ENCODE results near the gene HTT. TPM values are rescaled to one million over a fixed set of nuclear protein-coding genes. Genes with fewer than 3 reads are reported as not detected.

Gene HTT
- polyA plus RNA-seq, 1 donor (not counting 4 experiments of a cell fraction or from before 2014, with no cell fraction given) = 16.2 TPM

DNA sequence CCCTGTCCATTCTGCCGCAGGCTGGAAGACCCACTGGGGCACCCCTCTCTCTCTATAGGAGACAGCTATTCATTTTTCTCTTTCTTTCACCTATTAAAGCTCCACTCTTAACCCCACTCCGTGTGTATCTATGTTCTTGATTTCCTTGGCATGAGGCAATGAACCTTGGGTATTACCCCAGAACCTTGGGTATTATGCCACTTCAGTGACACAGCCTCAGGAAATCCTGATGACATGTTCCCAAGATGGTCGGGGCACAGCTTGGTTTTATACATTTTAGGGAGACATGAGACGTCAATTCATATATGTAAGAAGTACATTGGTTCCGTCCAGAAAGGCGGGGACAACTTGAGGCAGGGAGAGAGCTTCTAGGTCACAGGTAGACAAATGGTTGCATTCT lies 13.5 kb upstream of the HTT start:
- H2AFZ ChIP-seq (ENCODE audit: control insufficient read depth, low read length) = no peak overlapping the region
- DNase-seq (ENCODE audit: low read depth, low spot score) = no peak
- no peak overlapping the region for H3K9ac ChIP-seq (ENCODE audit: control insufficient read depth, extremely low read depth, insufficient read depth, low read length)
- H3K79me2 ChIP-seq (ENCODE audit: control insufficient read depth, insufficient read depth, low read length) = no peaks in the 10 kb centered on the region
- no peak overlapping the region for H3K27ac ChIP-seq (ENCODE audit: control insufficient read depth, insufficient read depth, low read length)
- no peaks in the 10 kb centered on the region for H3K4me1 ChIP-seq (ENCODE audit: control insufficient read depth, extremely low read depth, insufficient read depth, low read length)
- TF ChIP-seq, protein P1, sequence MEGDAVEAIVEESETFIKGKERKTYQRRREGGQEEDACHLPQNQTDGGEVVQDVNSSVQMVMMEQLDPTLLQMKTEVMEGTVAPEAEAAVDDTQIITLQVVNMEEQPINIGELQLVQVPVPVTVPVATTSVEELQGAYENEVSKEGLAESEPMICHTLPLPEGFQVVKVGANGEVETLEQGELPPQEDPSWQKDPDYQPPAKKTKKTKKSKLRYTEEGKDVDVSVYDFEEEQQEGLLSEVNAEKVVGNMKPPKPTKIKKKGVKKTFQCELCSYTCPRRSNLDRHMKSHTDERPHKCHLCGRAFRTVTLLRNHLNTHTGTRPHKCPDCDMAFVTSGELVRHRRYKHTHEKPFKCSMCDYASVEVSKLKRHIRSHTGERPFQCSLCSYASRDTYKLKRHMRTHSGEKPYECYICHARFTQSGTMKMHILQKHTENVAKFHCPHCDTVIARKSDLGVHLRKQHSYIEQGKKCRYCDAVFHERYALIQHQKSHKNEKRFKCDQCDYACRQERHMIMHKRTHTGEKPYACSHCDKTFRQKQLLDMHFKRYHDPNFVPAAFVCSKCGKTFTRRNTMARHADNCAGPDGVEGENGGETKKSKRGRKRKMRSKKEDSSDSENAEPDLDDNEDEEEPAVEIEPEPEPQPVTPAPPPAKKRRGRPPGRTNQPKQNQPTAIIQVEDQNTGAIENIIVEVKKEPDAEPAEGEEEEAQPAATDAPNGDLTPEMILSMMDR (optimal IDR thresholded peaks at IDR 0.05 in 1 of 3, IDR thresholded peaks at IDR 0.05 in 1 of 3, conservative IDR thresholded peaks at IDR 0.05 in 1 of 3; ENCODE audit: extremely low read depth in 1 of 3, insufficient read depth in 2 of 3, low read length in 3 of 3) = no peak
- TF ChIP-seq EZH2 (IDR thresholded peaks at IDR 0.05; ENCODE audit: low read length) = no peak
- no peaks in the 10 kb centered on the region for H4K20me1 ChIP-seq (ENCODE audit: control insufficient read depth, extremely low read depth, insufficient read depth, low read length)
- no peak for FAIRE-seq
- dilution Hi-C loops (cut with MboI; ENCODE audit: extremely low pct_ligation_motif_present, low sequenced_read_pairs) = no loop called here
- H3K9me3 ChIP-seq (ENCODE audit: control insufficient read depth, low read depth, low read length) = no peaks in the 10 kb centered on the region
- H3K9me1 ChIP-seq (ENCODE audit: control insufficient read depth, extremely low read depth, insufficient read depth, low read length) = no peaks in the 10 kb centered on the region
- H3K27me3 ChIP-seq (ENCODE audit: control insufficient read depth, extremely low read depth, insufficient read depth, low read length) = no peaks in the 10 kb centered on the region
- no peaks in the 10 kb centered on the region for H3K36me3 ChIP-seq (ENCODE audit: control insufficient read depth in 2 of 2, extremely low read depth in 1 of 2, insufficient read depth in 2 of 2, low read length in 2 of 2)
- H3K4me3 ChIP-seq (ENCODE audit: control insufficient read depth in 2 of 3, extremely low read depth in 1 of 3, insufficient read depth in 2 of 3, low read depth in 1 of 3, low read length in 3 of 3) = no peak overlapping the region
- H3K4me2 ChIP-seq (ENCODE audit: control insufficient read depth, extremely low read depth, insufficient read depth, low read depth, low read length) = no peak overlapping the region

GRCh38 chr4:3062471-3062870 lies 12.0 kb upstream of the HTT start:
- Histone ChIP-seq H3K4me3 (ENCODE audit: control insufficient read depth in 2 of 3, extremely low read depth in 1 of 3, insufficient read depth in 2 of 3, low read depth in 1 of 3, low read length in 3 of 3) (no peak overlapping the region), H3K27ac (ENCODE audit: control insufficient read depth, insufficient read depth, low read length) (no peak overlapping the region), H3K4me2 (ENCODE audit: control insufficient read depth, extremely low read depth, insufficient read depth, low read depth, low read length) (no peak overlapping the region), H3K27me3 (ENCODE audit: control insufficient read depth, extremely low read depth, insufficient read depth, low read length) (no peaks in the 10 kb centered on the region), H3K9ac (ENCODE audit: control insufficient read depth, extremely low read depth, insufficient read depth, low read length) (no peak overlapping the region), H3K9me1 (ENCODE audit: control insufficient read depth, extremely low read depth, insufficient read depth, low read length) (no peaks in the 10 kb centered on the region), H2AFZ (ENCODE audit: control insufficient read depth, low read length) (no peak overlapping the region), H3K9me3 (ENCODE audit: control insufficient read depth, low read depth, low read length) (no peaks in the 10 kb centered on the region), H4K20me1 (ENCODE audit: control insufficient read depth, extremely low read depth, insufficient read depth, low read length) (no peaks in the 10 kb centered on the region), H3K36me3 (ENCODE audit: control insufficient read depth in 2 of 2, extremely low read depth in 1 of 2, insufficient read depth in 2 of 2, low read length in 2 of 2) (no peaks in the 10 kb centered on the region), H3K4me1 (ENCODE audit: control insufficient read depth, extremely low read depth, insufficient read depth, low read length) (no peaks in the 10 kb centered on the region), H3K79me2 (ENCODE audit: control insufficient read depth, insufficient read depth, low read length) (no peaks in the 10 kb centered on the region)
- dilution Hi-C loops (cut with MboI; ENCODE audit: extremely low pct_ligation_motif_present, low sequenced_read_pairs) = no loop called here
- FAIRE-seq (no peak), DNase-seq (ENCODE audit: low read depth, low spot score) (no peak)
- TF ChIP-seq EZH2 (IDR thresholded peaks at IDR 0.05; ENCODE audit: low read length) = no peak
- TF ChIP-seq, protein P1 (optimal IDR thresholded peaks at IDR 0.05 in 1 of 3, IDR thresholded peaks at IDR 0.05 in 1 of 3, conservative IDR thresholded peaks at IDR 0.05 in 1 of 3; ENCODE audit: extremely low read depth in 1 of 3, insufficient read depth in 2 of 3, low read length in 3 of 3) = no peak
